ENCODE results near the gene R3HCC1L.

R3HCC1L gene

GRCh38 chr10:98169379-98169778 lies 34.9 kb downstream of the R3HCC1L start:
- Histone ChIP-seq H2AFZ (ENCODE audit: low read depth, low read length, severe bottlenecking) (no peak overlapping the region), H3K9ac (ENCODE audit: low read length) (peak overlapping the region; percentile 47), H3F3A (ENCODE audit: insufficient read depth) (peaks cover 39% of the 10 kb centered on the region), H3K4me3 (ENCODE audit: insufficient read depth, low read length, poor library complexity, severe bottlenecking) (peak overlapping the region; percentile 29), H3K9me2 (replicated peaks; ENCODE audit: insufficient read depth, low read length) (no peaks in the 10 kb centered on the region), H3K36me3 (ENCODE audit: low read length) (peaks cover 12% of the 10 kb centered on the region), H3K27me3 (ENCODE audit: low read length) (no peaks in the 10 kb centered on the region), H3K9me3 (ENCODE audit: insufficient read depth, low read length) (no peaks in the 10 kb centered on the region), H3K27ac (ENCODE audit: low read depth, low read length) (peak overlapping the region; percentile 99), H4K20me1 (ENCODE audit: low read depth, low read length) (no peaks in the 10 kb centered on the region), H3K4me2 (ENCODE audit: low read depth, low read length, poor library complexity, severe bottlenecking) (peak overlapping the region; percentile 93), H3K79me2 (ENCODE audit: insufficient read depth, low read length) (peaks cover 57% of the 10 kb centered on the region)
- TF ChIP-seq CTCF (IDR thresholded peaks at IDR 0.05; ENCODE audit: insufficient read depth, low read length, poor library complexity, severe bottlenecking) (no peak), EZH2phosphoT487 (conservative IDR thresholded peaks at IDR 0.05; ENCODE audit: low read length) (no peak)

- no peak overlapping the region for H2AFZ ChIP-seq (ENCODE audit: low read depth, low read length, severe bottlenecking)
- peak overlapping the region; percentile 99 for H3K27ac ChIP-seq (ENCODE audit: low read depth, low read length)
- H3K27me3 ChIP-seq (ENCODE audit: low read length), result no peaks in the 10 kb centered on the region
- peak overlapping the region; percentile 47 for H3K9ac ChIP-seq (ENCODE audit: low read length)
- peaks cover 66% of the 10 kb centered on the region for H3K79me2 ChIP-seq (ENCODE audit: insufficient read depth, low read length)
- peak overlapping the region; percentile 93 for H3K4me2 ChIP-seq (ENCODE audit: low read depth, low read length, poor library complexity, severe bottlenecking)
- no peaks in the 10 kb centered on the region for H3K9me2 ChIP-seq (replicated peaks; ENCODE audit: insufficient read depth, low read length)
- H3K9me3 ChIP-seq (ENCODE audit: insufficient read depth, low read length), result no peaks in the 10 kb centered on the region
- peaks cover 23% of the 10 kb centered on the region for H3K36me3 ChIP-seq (ENCODE audit: low read length)
- TF ChIP-seq CTCF (IDR thresholded peaks at IDR 0.05; ENCODE audit: insufficient read depth, low read length, poor library complexity, severe bottlenecking) (peak; percentile 65), EZH2phosphoT487 (conservative IDR thresholded peaks at IDR 0.05; ENCODE audit: low read length) (no peak)
- H3K4me3 ChIP-seq (ENCODE audit: insufficient read depth, low read length, poor library complexity, severe bottlenecking), result no peak overlapping the region
- H4K20me1 ChIP-seq (ENCODE audit: low read depth, low read length), result no peaks in the 10 kb centered on the region
- H3F3A ChIP-seq (ENCODE audit: insufficient read depth), result peaks cover 45% of the 10 kb centered on the region
These were observed 36.0 kb downstream of the R3HCC1L start for GRCh38 chr10:98170249-98171117.

- no peak overlapping the region for H3K4me3 ChIP-seq (ENCODE audit: insufficient read depth, low read length, poor library complexity, severe bottlenecking)
- TF ChIP-seq EZH2phosphoT487 (conservative IDR thresholded peaks at IDR 0.05; ENCODE audit: low read length) (no peak), CTCF (IDR thresholded peaks at IDR 0.05; ENCODE audit: insufficient read depth, low read length, poor library complexity, severe bottlenecking) (no peak)
- H3K27ac ChIP-seq (ENCODE audit: low read depth, low read length), result no peak overlapping the region
- H3K4me2 ChIP-seq (ENCODE audit: low read depth, low read length, poor library complexity, severe bottlenecking), result no peak overlapping the region
- H3K36me3 ChIP-seq (ENCODE audit: low read length), result peaks cover 33% of the 10 kb centered on the region
- H3F3A ChIP-seq (ENCODE audit: insufficient read depth), result peaks cover 40% of the 10 kb centered on the region
- H3K27me3 ChIP-seq (ENCODE audit: low read length), result no peaks in the 10 kb centered on the region
- no peaks in the 10 kb centered on the region for H3K9me3 ChIP-seq (ENCODE audit: insufficient read depth, low read length)
- no peaks in the 10 kb centered on the region for H4K20me1 ChIP-seq (ENCODE audit: low read depth, low read length)
- H2AFZ ChIP-seq (ENCODE audit: low read depth, low read length, severe bottlenecking), result no peak overlapping the region
- peaks cover 78% of the 10 kb centered on the region for H3K79me2 ChIP-seq (ENCODE audit: insufficient read depth, low read length)
- no peaks in the 10 kb centered on the region for H3K9me2 ChIP-seq (replicated peaks; ENCODE audit: insufficient read depth, low read length)
- no peak overlapping the region for H3K9ac ChIP-seq (ENCODE audit: low read length)
These were observed 37.6 kb downstream of the R3HCC1L start for GRCh38 chr10:98172073-98172472.
